ENCODE data around the gene SNRPA1. TPM values are rescaled to one million over a fixed set of nuclear protein-coding genes. Genes with fewer than 3 reads are reported as not detected.

Gene SNRPA1
- total and polyA plus RNA-seq, 4 donors = 34.5 to 57.7 (median 51.3) TPM

DNA sequence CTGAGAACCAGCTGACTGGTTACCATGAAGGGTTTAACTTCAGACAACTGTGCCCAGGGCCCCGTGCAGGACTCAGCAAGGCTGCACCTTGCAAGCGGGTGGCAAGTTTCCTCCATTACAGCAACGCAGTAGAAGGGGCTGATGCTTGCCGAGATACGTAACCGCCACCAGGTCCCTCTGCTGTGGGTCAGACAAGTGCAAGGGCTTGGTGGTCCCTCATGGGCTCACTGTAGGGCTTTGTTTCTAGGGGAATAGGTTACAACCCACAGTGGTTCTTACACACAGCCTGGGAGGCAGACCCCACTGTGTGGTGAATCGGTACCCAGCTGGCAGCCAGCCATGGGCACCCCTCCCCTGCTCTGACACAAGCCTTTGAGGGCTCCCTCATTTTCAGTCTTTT, 15.5 kb upstream of the SNRPA1 start:
- H3K9ac ChIP-seq (ENCODE audit: insufficient read depth in 1 of 2, low read length in 2 of 2) = no peak overlapping the region
- WGBS, 2 donors = 93 to 97% methylated on average over 7 of the region's 7 CpGs
- H3K9me3 ChIP-seq (ENCODE audit: control insufficient read depth in 4 of 4, insufficient read depth in 3 of 4, low read length in 3 of 4) = no peaks in the 10 kb centered on the region
- DNase-seq (no peak), ATAC-seq (ENCODE audit: insufficient read depth, low FRiP score) (no peak)
- H3K27ac ChIP-seq (ENCODE audit: low read depth in 1 of 2, low read length in 1 of 2) = no peak overlapping the region
- no peaks in the 10 kb centered on the region for H3K27me3 ChIP-seq (ENCODE audit: control insufficient read depth in 3 of 3, insufficient read depth in 3 of 3, low read length in 2 of 3)
- TF ChIP-seq, protein P1, sequence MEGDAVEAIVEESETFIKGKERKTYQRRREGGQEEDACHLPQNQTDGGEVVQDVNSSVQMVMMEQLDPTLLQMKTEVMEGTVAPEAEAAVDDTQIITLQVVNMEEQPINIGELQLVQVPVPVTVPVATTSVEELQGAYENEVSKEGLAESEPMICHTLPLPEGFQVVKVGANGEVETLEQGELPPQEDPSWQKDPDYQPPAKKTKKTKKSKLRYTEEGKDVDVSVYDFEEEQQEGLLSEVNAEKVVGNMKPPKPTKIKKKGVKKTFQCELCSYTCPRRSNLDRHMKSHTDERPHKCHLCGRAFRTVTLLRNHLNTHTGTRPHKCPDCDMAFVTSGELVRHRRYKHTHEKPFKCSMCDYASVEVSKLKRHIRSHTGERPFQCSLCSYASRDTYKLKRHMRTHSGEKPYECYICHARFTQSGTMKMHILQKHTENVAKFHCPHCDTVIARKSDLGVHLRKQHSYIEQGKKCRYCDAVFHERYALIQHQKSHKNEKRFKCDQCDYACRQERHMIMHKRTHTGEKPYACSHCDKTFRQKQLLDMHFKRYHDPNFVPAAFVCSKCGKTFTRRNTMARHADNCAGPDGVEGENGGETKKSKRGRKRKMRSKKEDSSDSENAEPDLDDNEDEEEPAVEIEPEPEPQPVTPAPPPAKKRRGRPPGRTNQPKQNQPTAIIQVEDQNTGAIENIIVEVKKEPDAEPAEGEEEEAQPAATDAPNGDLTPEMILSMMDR (IDR thresholded peaks at IDR 0.05; ENCODE audit: control extremely low read depth, extremely low read depth) = no peak
- no peak overlapping the region for H3K4me3 ChIP-seq
- peaks cover 0 to 3% (median 0%) of the 10 kb centered on the region in 4 donors for H3K36me3 ChIP-seq (ENCODE audit: control insufficient read depth in 4 of 4, insufficient read depth in 4 of 4, low read length in 4 of 4)
- no peaks in the 10 kb centered on the region for H3K4me1 ChIP-seq (ENCODE audit: control insufficient read depth in 5 of 5, insufficient read depth in 5 of 5, low read length in 5 of 5)

DNA sequence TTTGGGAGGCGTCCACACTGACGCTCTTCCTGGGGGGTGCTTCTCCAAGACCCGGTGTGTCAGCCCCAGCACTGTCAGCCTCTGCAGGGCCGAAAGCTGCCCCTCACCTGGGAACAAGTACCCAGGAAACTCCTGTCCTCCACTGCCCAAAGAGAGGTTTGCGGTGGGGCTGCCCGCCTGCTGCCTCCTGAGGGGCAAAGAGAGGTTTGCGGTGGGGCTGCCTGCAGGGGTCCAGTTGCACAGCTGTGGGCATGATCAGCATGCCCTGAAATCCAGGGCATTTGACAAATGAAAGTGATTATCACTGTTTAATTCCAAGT, 15.1 kb upstream of the SNRPA1 start:
- DNase-seq (no peak), ATAC-seq (ENCODE audit: insufficient read depth, low FRiP score) (no peak)
- H3K36me3 ChIP-seq (ENCODE audit: control insufficient read depth in 4 of 4, insufficient read depth in 4 of 4, low read length in 4 of 4) = no peaks in the 10 kb centered on the region

DNA sequence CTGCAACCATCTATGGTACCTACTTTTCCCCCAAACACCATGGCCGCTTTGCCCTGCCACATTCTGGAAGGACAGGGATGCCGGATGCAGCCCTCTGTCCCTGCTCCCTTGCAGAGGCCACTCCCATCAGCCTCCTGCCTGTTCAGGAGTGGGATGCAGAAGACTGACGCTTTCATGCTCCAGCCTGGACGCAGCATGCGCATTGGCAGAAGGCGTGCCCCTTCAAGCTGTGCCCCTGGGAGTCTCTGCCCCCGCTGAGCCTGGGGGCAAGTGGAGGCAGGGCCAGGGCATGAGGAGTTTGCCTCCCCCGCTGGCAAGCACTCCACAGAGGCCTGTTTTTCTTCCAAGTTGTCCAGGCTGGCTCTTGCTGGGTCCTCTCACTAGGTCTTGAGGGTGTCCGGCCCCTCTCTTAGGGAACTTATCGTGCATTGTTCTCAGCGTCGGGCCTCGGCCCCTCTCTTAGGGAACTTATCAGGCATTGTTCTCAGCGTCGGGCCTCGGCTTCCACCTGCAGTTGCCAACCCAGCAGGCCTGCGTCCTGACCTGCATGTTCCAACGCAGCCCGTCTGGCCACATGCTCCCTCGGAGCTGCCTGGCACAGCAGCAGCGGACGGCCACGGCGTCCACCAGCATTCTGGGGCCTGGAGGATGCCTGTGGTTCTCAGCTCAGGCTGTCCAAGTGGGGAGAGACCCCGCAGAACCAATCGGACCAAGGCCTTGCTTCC, 14.6 kb upstream of the SNRPA1 start:
- 85 to 91% methylated on average over 26 of the region's 26 CpGs for WGBS, 2 donors
- Histone ChIP-seq H3K27ac (ENCODE audit: low read depth in 1 of 2, low read length in 1 of 2) (no peak overlapping the region), H3K9me3 (ENCODE audit: control insufficient read depth in 4 of 4, insufficient read depth in 3 of 4, low read length in 3 of 4) (no peaks in the 10 kb centered on the region), H3K27me3 (ENCODE audit: control insufficient read depth in 3 of 3, insufficient read depth in 3 of 3, low read length in 2 of 3) (no peaks in the 10 kb centered on the region), H3K4me3 (no peak overlapping the region), H3K9ac (ENCODE audit: insufficient read depth in 1 of 2, low read length in 2 of 2) (no peak overlapping the region), H3K36me3 (ENCODE audit: control insufficient read depth in 4 of 4, insufficient read depth in 4 of 4, low read length in 4 of 4) (no peaks in the 10 kb centered on the region), H3K4me1 (ENCODE audit: control insufficient read depth in 5 of 5, insufficient read depth in 5 of 5, low read length in 5 of 5) (no peaks in the 10 kb centered on the region)
- TF ChIP-seq, protein P1 (IDR thresholded peaks at IDR 0.05; ENCODE audit: control extremely low read depth, extremely low read depth) = no peak
- DNase-seq = no peak
- no peak for ATAC-seq (ENCODE audit: insufficient read depth, low FRiP score)

More for the DNA sequence above, 15.1 kb upstream of the SNRPA1 start:
- TF ChIP-seq, protein P1 (IDR thresholded peaks at IDR 0.05; ENCODE audit: control extremely low read depth, extremely low read depth) = no peak
- Histone ChIP-seq H3K27me3 (ENCODE audit: control insufficient read depth in 3 of 3, insufficient read depth in 3 of 3, low read length in 2 of 3) (no peaks in the 10 kb centered on the region), H3K4me3 (no peak overlapping the region), H3K9me3 (ENCODE audit: control insufficient read depth in 4 of 4, insufficient read depth in 3 of 4, low read length in 3 of 4) (no peaks in the 10 kb centered on the region), H3K4me1 (ENCODE audit: control insufficient read depth in 5 of 5, insufficient read depth in 5 of 5, low read length in 5 of 5) (no peaks in the 10 kb centered on the region), H3K27ac (ENCODE audit: low read depth in 1 of 2, low read length in 1 of 2) (no peak overlapping the region), H3K9ac (ENCODE audit: insufficient read depth in 1 of 2, low read length in 2 of 2) (no peak overlapping the region)
- 93 to 97% methylated on average over 7 of the region's 7 CpGs for WGBS, 2 donors

Measured in lung (tissue), 12 donors.